ENCODE results near the gene TP53I3. TPM values are rescaled to one million over a fixed set of nuclear protein-coding genes. Genes with fewer than 3 reads are reported as not detected.
A peak's percentile ranks its signal among the peaks of the same experiment; 100 is the strongest.

Gene TP53I3
- total RNA-seq, 1 donor from 2014 or later: 93.2 TPM

DNA sequence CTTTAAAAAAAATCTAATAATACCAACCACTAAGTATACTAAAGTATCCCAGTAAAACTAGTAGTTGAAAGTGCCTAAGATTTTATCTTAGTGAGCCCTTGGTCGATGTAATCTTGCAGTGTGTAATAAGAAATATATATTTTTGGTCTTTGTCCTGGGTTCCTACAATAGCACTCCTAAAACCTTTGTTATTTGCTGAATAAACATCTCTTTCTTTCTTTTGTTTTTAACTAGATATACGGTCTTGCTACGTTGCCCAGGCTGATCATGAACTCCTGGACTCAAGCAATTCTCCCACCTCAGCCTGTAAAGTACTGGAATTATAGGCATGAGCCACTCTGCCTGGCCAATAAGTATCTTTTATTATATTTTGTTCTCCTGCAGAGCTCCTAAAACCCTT is 2.4 kb upstream of the TP53I3 start:
- no peak for TF ChIP-seq EZH2 (IDR thresholded peaks at IDR 0.05; ENCODE audit: insufficient read depth, low read length)
- no peak for TF ChIP-seq CTCF (IDR thresholded peaks at IDR 0.05; ENCODE audit: insufficient read depth, low read depth, low read length)
- no peak overlapping the region for H3K4me3 Mint-ChIP-seq (ENCODE audit: unreplicated experiment)

DNA sequence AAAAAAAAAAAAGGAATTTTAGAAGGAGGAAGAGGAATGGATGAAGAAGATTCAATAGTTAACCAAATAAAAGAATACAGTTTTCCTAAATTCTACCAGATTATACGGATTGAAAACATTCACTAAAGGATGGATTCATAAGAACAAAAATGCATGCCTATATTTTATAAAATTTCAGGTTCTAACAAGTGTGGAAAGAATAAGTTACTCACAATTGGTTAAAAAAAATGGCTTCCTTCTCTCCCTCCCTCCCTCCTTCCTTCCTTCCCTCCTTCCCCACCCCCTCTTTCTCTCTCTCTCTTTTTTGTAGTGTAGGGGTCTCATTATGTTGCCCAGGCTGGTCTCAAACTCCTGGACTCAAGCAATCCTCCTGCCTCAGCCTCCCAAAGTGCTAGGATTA is 1.6 kb upstream of the TP53I3 start:
- Histone ChIP-seq H3K27ac (ENCODE audit: low read depth, low read length) (no peak overlapping the region), H2AFZ (ENCODE audit: low read depth, low read length) (no peak overlapping the region), H4K20me1 (ENCODE audit: insufficient read depth, low read length) (no peaks in the 10 kb centered on the region), H3K4me2 (ENCODE audit: low read length) (no peak overlapping the region), H3K4me1 (ENCODE audit: insufficient read depth, low read length) (peaks cover 8% of the 10 kb centered on the region), H3K79me2 (ENCODE audit: insufficient read depth, low read length) (peaks cover 11% of the 10 kb centered on the region), H3K4me3 (ENCODE audit: insufficient read depth, low read depth, low read length) (no peak overlapping the region), H3K27me3 (ENCODE audit: insufficient read depth, low read length) (no peaks in the 10 kb centered on the region), H3K36me3 (ENCODE audit: insufficient read depth, low read length) (peaks cover 8% of the 10 kb centered on the region), H3K9ac (ENCODE audit: low read length) (no peak overlapping the region), H3K9me3 (ENCODE audit: insufficient read depth, low read depth, low read length) (no peaks in the 10 kb centered on the region)
- H3K4me3 Mint-ChIP-seq (ENCODE audit: unreplicated experiment): no peak overlapping the region
- no peak overlapping the region for H3K27ac Mint-ChIP-seq (ENCODE audit: unreplicated experiment)
- H3K27me3 Mint-ChIP-seq (ENCODE audit: low read depth, unreplicated experiment): no peaks in the 10 kb centered on the region
- peaks cover 10% of the 10 kb centered on the region for H3K36me3 Mint-ChIP-seq (ENCODE audit: low read depth, unreplicated experiment)
- DNase-seq (ENCODE audit: low read depth) (no peak), FAIRE-seq (no peak)
- TF ChIP-seq CTCF (IDR thresholded peaks at IDR 0.05; ENCODE audit: insufficient read depth, low read depth, low read length): no peak
- TF ChIP-seq EZH2 (IDR thresholded peaks at IDR 0.05; ENCODE audit: insufficient read depth, low read length): no peak
- peaks cover 4% of the 10 kb centered on the region for H3K4me1 Mint-ChIP-seq (ENCODE audit: low read depth, unreplicated experiment)
- H3K9me3 Mint-ChIP-seq (ENCODE audit: unreplicated experiment): no peaks in the 10 kb centered on the region

More for the DNA sequence above, 2.4 kb upstream of the TP53I3 start:
- FAIRE-seq (no peak), DNase-seq (ENCODE audit: low read depth) (no peak)
- H3K4me3 ChIP-seq (ENCODE audit: insufficient read depth, low read depth, low read length): no peak overlapping the region
- Mint-ChIP-seq H3K9me3 (ENCODE audit: unreplicated experiment) (no peaks in the 10 kb centered on the region), H3K27me3 (ENCODE audit: low read depth, unreplicated experiment) (no peaks in the 10 kb centered on the region), H3K27ac (ENCODE audit: unreplicated experiment) (no peak overlapping the region), H3K36me3 (ENCODE audit: low read depth, unreplicated experiment) (peaks cover 8% of the 10 kb centered on the region), H3K4me1 (ENCODE audit: low read depth, unreplicated experiment) (peaks cover 4% of the 10 kb centered on the region)
- H3K9ac ChIP-seq (ENCODE audit: low read length): no peak overlapping the region
- H2AFZ ChIP-seq (ENCODE audit: low read depth, low read length): no peak overlapping the region
- peaks cover 8% of the 10 kb centered on the region for H3K4me1 ChIP-seq (ENCODE audit: insufficient read depth, low read length)
- H3K27me3 ChIP-seq (ENCODE audit: insufficient read depth, low read length): no peaks in the 10 kb centered on the region
- no peaks in the 10 kb centered on the region for H4K20me1 ChIP-seq (ENCODE audit: insufficient read depth, low read length)
- H3K36me3 ChIP-seq (ENCODE audit: insufficient read depth, low read length): peaks cover 8% of the 10 kb centered on the region
- H3K9me3 ChIP-seq (ENCODE audit: insufficient read depth, low read depth, low read length): no peaks in the 10 kb centered on the region
- peaks cover 11% of the 10 kb centered on the region for H3K79me2 ChIP-seq (ENCODE audit: insufficient read depth, low read length)
- H3K27ac ChIP-seq (ENCODE audit: low read depth, low read length): no peak overlapping the region
- no peak overlapping the region for H3K4me2 ChIP-seq (ENCODE audit: low read length)

GRCh38 chr2:24085200-24085489 is 511 bp upstream of the TP53I3 start:
- no peak for DNase-seq (ENCODE audit: low read depth)
- H3K4me1 ChIP-seq (ENCODE audit: insufficient read depth, low read length): peaks cover 8% of the 10 kb centered on the region
- peaks cover 5% of the 10 kb centered on the region for H3K4me1 Mint-ChIP-seq (ENCODE audit: low read depth, unreplicated experiment)
- H3K27me3 ChIP-seq (ENCODE audit: insufficient read depth, low read length): no peaks in the 10 kb centered on the region
- no peaks in the 10 kb centered on the region for H3K9me3 Mint-ChIP-seq (ENCODE audit: unreplicated experiment)
- H3K9ac ChIP-seq (ENCODE audit: low read length): peak overlapping the region; percentile 87
- H3K27ac Mint-ChIP-seq (ENCODE audit: unreplicated experiment): peak overlapping the region; percentile 20
- H3K4me3 Mint-ChIP-seq (ENCODE audit: unreplicated experiment): peak overlapping the region; percentile 87
- H3K36me3 ChIP-seq (ENCODE audit: insufficient read depth, low read length): peaks cover 13% of the 10 kb centered on the region
- TF ChIP-seq CTCF (IDR thresholded peaks at IDR 0.05; ENCODE audit: insufficient read depth, low read depth, low read length) (no peak), EZH2 (IDR thresholded peaks at IDR 0.05; ENCODE audit: insufficient read depth, low read length) (no peak)
- H3K79me2 ChIP-seq (ENCODE audit: insufficient read depth, low read length): peaks cover 11% of the 10 kb centered on the region
- peak overlapping the region; percentile 83 for H3K27ac ChIP-seq (ENCODE audit: low read depth, low read length)
- no peaks in the 10 kb centered on the region for H4K20me1 ChIP-seq (ENCODE audit: insufficient read depth, low read length)
- H3K36me3 Mint-ChIP-seq (ENCODE audit: low read depth, unreplicated experiment): peaks cover 10% of the 10 kb centered on the region
- no peaks in the 10 kb centered on the region for H3K27me3 Mint-ChIP-seq (ENCODE audit: low read depth, unreplicated experiment)
- H2AFZ ChIP-seq (ENCODE audit: low read depth, low read length): peak overlapping the region; percentile 95
- peak overlapping the region; percentile 74 for H3K4me3 ChIP-seq (ENCODE audit: insufficient read depth, low read depth, low read length)
- no peaks in the 10 kb centered on the region for H3K9me3 ChIP-seq (ENCODE audit: insufficient read depth, low read depth, low read length)
- FAIRE-seq: no peak
- H3K4me2 ChIP-seq (ENCODE audit: low read length): peak overlapping the region; percentile 98
